ENCODE data around the gene NOL3. TPM values are rescaled to one million over a fixed set of nuclear protein-coding genes. Genes with fewer than 3 reads are reported as not detected.
A peak's percentile ranks its signal among the peaks of the same experiment; 100 is the strongest.

The NOL3 gene
- total and polyA plus RNA-seq, 2 of the 13 experiments (the other 11 are each of a cell fraction or from before 2014, with no cell fraction given) = 5.7 to 20.5 TPM

DNA sequence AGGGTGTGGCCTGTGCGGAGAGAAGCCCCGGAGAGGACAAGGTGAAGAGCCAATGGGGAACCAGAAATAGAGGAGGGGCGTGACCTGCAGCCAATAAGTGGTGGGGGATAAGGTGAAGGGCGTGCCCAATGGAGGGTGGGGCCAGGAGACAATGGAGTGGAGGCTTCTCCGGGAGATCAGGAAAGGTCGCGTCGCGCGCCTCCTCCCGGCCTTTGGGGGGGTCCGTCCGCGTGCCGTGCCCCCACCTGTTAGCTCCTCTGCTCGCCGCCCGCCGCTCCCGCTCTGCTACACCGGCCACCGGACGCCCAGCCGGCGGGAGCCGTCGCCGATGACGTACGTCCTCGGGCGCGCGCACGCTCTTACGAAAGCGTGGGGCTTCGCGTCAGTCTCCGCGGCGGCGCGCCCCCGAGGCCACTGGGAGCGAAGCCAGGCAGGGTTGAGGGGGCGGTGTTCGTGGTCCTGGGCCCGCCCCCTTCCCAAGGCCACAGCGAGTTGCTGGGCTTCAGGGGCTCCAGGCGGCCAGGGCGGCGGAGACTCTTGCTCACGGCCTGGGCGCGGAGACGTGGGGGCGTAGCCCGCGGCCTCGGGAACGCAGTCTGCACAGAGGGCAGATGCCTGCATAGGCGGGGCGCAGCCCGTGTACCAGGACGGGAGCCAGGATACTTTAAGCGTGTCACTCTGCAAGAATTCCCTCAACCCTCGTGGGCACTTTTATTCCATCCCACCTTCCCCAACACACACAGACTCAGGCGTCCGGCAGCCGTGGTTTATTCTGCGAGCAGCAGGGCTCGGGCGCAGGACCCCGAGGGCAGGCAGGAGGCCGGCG, 13.5 kb downstream of the NOL3 start, which contains the start of gene MATCAP1 (continued):
- TF ChIP-seq, protein P1, sequence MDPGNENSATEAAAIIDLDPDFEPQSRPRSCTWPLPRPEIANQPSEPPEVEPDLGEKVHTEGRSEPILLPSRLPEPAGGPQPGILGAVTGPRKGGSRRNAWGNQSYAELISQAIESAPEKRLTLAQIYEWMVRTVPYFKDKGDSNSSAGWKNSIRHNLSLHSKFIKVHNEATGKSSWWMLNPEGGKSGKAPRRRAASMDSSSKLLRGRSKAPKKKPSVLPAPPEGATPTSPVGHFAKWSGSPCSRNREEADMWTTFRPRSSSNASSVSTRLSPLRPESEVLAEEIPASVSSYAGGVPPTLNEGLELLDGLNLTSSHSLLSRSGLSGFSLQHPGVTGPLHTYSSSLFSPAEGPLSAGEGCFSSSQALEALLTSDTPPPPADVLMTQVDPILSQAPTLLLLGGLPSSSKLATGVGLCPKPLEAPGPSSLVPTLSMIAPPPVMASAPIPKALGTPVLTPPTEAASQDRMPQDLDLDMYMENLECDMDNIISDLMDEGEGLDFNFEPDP (CRISPR knock-in tag; conservative IDR thresholded peaks at IDR 0.05) = no peak
- no peak for TF ChIP-seq RELA (CRISPR knock-in tag; IDR thresholded peaks at IDR 0.05)
- peak; percentile 46; the same call in 1 of the 2 replicates for TF ChIP-seq CHD2 (IDR thresholded peaks at IDR 0.05; ENCODE audit: low read depth, low read length)
- no peak for TF ChIP-seq MLLT10 (CRISPR knock-in tag; IDR thresholded peaks at IDR 0.05)
- TF ChIP-seq ETV5 (CRISPR knock-in tag; IDR thresholded peaks at IDR 0.05; ENCODE audit: borderline replicate concordance) = peak; percentile 40; the same call in 1 of the 2 replicates
- TF ChIP-seq MNT (IDR thresholded peaks at IDR 0.05) = peak; percentile 4
- TF ChIP-seq SRSF9 (IDR thresholded peaks at IDR 0.05; ENCODE audit: borderline replicate concordance, insufficient read depth, low read depth, low read length, poor library complexity, severe bottlenecking) = no peak
- peak; percentile 81; the same call in 1 of the 2 replicates for TF ChIP-seq ARID2 (CRISPR knock-in tag; IDR thresholded peaks at IDR 0.05; ENCODE audit: borderline replicate concordance)
- TF ChIP-seq GPN1 (CRISPR knock-in tag; IDR thresholded peaks at IDR 0.05; ENCODE audit: borderline replicate concordance) = no peak
- 0 out of 2 replicates have a peak, but pooled peaks have one; percentile 74 for TF ChIP-seq E2F2 (CRISPR knock-in tag; IDR thresholded peaks at IDR 0.05; ENCODE audit: borderline replicate concordance)
- TF ChIP-seq ERF (CRISPR knock-in tag; IDR thresholded peaks at IDR 0.05) = peak; percentile 39
- TF ChIP-seq ZNF180 (CRISPR knock-in tag; IDR thresholded peaks at IDR 0.05; ENCODE audit: borderline replicate concordance, low read depth) = no peak
- peak; percentile 93 for TF ChIP-seq TARDBP (CRISPR knock-in tag; IDR thresholded peaks at IDR 0.05)
- TF ChIP-seq CSRNP1 (CRISPR knock-in tag; IDR thresholded peaks at IDR 0.05) = peak; percentile 97
- TF ChIP-seq, protein P2, sequence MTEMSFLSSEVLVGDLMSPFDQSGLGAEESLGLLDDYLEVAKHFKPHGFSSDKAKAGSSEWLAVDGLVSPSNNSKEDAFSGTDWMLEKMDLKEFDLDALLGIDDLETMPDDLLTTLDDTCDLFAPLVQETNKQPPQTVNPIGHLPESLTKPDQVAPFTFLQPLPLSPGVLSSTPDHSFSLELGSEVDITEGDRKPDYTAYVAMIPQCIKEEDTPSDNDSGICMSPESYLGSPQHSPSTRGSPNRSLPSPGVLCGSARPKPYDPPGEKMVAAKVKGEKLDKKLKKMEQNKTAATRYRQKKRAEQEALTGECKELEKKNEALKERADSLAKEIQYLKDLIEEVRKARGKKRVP (CRISPR knock-in tag; IDR thresholded peaks at IDR 0.05) = no peak
- TF ChIP-seq SALL1 (CRISPR knock-in tag; IDR thresholded peaks at IDR 0.05) = peak; percentile 79
- TF ChIP-seq TAF1 (CRISPR knock-in tag; IDR thresholded peaks at IDR 0.05) = peak; percentile 86
- 0 out of 2 replicates have a peak, but pooled peaks have one; percentile 38 for TF ChIP-seq PAWR (CRISPR knock-in tag; IDR thresholded peaks at IDR 0.05; ENCODE audit: borderline replicate concordance)
- TF ChIP-seq KLF11 (CRISPR knock-in tag; IDR thresholded peaks at IDR 0.05) = 0 out of 2 replicates have a peak, but pooled peaks have one; percentile 62
- peak; percentile 25; the same call in 1 of the 2 replicates for TF ChIP-seq RFX5 (IDR thresholded peaks at IDR 0.05; ENCODE audit: low read depth, low read length)
- no peak for TF ChIP-seq NPAS2 (CRISPR knock-in tag; IDR thresholded peaks at IDR 0.05; ENCODE audit: borderline replicate concordance)
- peak; percentile 39; the same call in 1 of the 2 replicates for TF ChIP-seq AHR (CRISPR knock-in tag; IDR thresholded peaks at IDR 0.05)
